SK-N-SH treated with all-trans-retinoic acid at 6 μM for 48 hours (cell line): ENCODE measurements around the gene TMEM33.

ENCODE experiments used
- CSDC2 ChIP-seq: fragments of 250-450 bp; sonication (Bioruptor Pico); IDR thresholded peaks from 2 replicates; pipeline ENCODE4 v1.5.0; 2020; ENCODE audit warnings: mild to moderate bottlenecking, moderate library complexity
- POU6F1 ChIP-seq: fragments of 250-450 bp; sonication (Bioruptor Pico); IDR thresholded peaks from 2 replicates; pipeline ENCODE4 v1.8.0; 2021; ENCODE audit warnings: low read depth, mild to moderate bottlenecking, moderate library complexity, borderline replicate concordance
- SNAI2 ChIP-seq: fragments of 250-450 bp; sonication (Bioruptor Pico); IDR thresholded peaks from 2 replicates; pipeline ENCODE4 v1.5.0; 2020; ENCODE audit warnings: mild to moderate bottlenecking, moderate library complexity
- ZNF70 ChIP-seq: fragments of 450-650 bp; formaldehyde crosslinking; IDR thresholded peaks from 2 replicates; pipeline ENCODE4 v1.5.0; 2020; ENCODE audit warnings: mild to moderate bottlenecking, moderate library complexity
- TF ChIP-seq, protein P1 (sequence below): fragments of 250-450 bp; sonication (Bioruptor Pico); IDR thresholded peaks from 2 replicates; pipeline ENCODE4 v1.8.0; 2020; ENCODE audit warnings: mild to moderate bottlenecking, moderate library complexity, borderline replicate concordance

DNA sequence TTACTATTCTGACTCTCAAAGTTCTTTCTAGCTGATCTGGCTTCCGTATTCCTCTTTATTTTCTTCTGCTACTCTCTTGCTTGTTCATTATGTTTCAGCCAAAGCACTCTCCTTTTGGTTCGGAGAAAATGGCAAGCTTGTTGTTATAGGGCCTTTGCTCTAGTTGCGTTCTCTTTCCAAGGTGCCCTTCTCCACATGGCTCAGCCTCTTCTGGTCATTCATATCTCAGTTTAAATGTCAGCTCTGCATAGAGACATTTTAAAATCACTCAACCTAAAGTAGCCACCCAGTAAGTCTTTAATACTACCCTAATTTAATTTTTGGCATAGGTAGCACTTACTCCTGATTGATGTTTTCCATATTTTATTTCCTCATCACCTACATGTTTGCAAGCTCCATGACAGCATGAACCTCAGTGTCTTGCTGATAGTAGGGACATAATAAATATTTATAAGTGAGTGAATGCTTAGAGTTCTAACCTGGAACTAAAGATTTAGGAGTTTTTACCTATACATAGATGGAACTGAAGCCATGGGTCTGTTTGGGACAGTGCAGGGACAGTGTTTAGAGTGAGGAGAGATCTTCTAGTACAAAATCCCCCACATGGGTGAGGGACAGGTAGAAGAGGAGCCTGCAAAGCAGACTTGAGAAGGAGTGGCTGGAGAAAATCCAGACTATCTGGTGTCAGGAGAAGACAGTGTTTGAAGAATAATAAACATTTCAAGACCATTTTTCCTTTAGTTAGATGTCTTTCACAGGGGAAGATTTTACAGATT is 73.0 kb downstream of the TMEM33 start:
- TF ChIP-seq POU6F1 (CRISPR knock-in tag), result no peak
- no peak for TF ChIP-seq ZNF70 (CRISPR knock-in tag)
- no peak for TF ChIP-seq SNAI2 (CRISPR knock-in tag)
- TF ChIP-seq, protein P1, sequence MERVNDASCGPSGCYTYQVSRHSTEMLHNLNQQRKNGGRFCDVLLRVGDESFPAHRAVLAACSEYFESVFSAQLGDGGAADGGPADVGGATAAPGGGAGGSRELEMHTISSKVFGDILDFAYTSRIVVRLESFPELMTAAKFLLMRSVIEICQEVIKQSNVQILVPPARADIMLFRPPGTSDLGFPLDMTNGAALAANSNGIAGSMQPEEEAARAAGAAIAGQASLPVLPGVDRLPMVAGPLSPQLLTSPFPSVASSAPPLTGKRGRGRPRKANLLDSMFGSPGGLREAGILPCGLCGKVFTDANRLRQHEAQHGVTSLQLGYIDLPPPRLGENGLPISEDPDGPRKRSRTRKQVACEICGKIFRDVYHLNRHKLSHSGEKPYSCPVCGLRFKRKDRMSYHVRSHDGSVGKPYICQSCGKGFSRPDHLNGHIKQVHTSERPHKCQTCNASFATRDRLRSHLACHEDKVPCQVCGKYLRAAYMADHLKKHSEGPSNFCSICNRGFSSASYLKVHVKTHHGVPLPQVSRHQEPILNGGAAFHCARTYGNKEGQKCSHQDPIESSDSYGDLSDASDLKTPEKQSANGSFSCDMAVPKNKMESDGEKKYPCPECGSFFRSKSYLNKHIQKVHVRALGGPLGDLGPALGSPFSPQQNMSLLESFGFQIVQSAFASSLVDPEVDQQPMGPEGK (CRISPR knock-in tag), result no peak
- TF ChIP-seq CSDC2 (CRISPR knock-in tag), result no peak
